Measurements from ENCODE around the gene THAP7. TPM values are rescaled to one million over a fixed set of nuclear protein-coding genes. Genes with fewer than 3 reads are reported as not detected.
A peak's percentile ranks its signal among the peaks of the same experiment; 100 is the strongest.

The THAP7 gene
- total and polyA plus RNA-seq, 9 of the 15 experiments (the other 6 are each of a cell fraction or from before 2014, with no cell fraction given), result 7.9 to 263 (median 84.1) TPM

- TF ChIP-seq, protein P1, sequence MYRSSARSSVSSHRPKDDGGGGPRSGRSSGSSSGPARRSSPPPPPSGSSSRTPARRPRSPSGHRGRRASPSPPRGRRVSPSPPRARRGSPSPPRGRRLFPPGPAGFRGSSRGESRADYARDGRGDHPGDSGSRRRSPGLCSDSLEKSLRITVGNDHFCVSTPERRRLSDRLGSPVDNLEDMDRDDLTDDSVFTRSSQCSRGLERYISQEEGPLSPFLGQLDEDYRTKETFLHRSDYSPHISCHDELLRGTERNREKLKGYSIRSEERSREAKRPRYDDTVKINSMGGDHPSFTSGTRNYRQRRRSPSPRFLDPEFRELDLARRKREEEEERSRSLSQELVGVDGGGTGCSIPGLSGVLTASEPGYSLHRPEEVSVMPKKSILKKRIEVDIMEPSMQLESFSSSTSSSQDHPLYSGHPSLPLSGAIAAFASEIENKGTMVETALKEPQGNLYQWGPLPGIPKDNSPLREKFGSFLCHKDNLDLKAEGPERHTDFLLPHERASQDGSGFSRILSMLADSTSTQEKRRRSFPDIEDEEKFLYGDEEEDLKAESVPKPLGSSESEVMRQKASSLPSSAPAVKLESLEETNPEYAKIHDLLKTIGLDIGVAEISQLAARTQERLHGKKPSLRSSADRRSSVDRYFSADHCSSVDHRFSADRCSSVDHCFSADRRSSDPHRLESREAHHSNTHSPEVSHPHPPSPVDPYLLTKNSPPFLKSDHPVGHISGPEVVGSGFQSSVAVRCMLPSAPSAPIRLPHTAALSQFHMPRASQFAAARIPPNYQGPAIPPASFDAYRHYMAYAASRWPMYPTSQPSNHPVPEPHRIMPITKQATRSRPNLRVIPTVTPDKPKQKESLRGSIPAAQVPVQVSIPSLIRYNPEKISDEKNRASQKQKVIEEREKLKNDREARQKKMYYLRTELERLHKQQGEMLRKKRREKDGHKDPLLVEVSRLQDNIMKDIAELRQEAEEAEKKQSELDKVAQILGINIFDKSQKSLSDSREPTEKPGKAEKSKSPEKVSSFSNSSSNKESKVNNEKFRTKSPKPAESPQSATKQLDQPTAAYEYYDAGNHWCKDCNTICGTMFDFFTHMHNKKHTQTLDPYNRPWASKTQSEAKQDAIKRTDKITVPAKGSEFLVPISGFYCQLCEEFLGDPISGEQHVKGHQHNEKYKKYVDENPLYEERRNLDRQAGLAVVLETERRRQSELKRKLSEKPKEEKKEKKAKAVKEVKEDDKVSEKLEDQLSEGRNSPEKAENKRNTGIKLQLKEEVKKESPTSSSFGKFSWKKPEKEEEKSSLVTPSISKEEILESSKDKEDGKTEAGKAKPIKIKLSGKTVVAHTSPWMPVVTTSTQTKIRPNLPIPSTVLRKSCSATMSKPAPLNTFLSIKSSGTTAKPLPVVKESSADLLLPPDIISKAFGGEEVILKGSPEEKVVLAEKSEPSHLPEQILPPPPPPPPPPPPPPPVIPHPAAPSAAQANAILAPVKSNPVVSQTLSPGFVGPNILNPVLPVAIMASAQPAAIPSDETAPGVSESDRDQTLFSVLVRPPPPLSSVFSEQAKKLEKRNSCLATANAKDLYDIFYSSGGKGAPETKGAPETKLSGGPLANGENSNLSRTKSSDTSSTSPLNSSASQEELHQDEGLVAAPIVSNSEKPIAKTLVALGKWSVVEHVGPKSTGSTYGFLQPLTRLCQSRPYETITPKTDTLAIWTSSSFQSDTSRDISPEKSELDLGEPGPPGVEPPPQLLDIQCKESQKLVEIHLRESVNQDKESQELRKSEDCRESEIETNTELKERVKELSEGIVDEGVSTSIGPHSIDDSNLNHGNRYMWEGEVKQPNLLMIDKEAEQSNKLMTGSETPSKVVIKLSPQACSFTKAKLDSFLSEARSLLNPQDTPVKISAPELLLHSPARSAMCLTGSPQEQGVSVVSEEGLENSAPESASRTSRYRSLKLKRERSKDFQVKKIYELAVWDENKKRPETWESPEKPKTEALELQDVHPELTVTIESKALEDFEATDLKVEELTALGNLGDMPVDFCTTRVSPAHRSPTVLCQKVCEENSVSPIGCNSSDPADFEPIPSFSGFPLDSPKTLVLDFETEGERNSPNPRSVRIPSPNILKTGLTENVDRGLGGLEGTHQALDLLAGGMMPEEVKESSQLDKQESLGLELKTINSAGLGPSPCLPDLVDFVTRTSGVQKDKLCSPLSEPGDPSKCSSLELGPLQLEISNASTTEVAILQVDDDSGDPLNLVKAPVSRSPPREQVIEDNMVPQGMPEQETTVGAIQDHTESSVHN (IDR thresholded peaks at IDR 0.05; ENCODE audit: borderline replicate concordance in 1 of 2, low read depth in 1 of 2), result no peak
- TF ChIP-seq CCAR2 (IDR thresholded peaks at IDR 0.05; ENCODE audit: low read depth, low read length) (no peak), ZHX1 (conservative IDR thresholded peaks at IDR 0.05; ENCODE audit: low read length) (peak; percentile 89; the same call in 1 of the 2 replicates), NCOR1 (IDR thresholded peaks at IDR 0.05) (no peak), EZH2 (IDR thresholded peaks at IDR 0.05; ENCODE audit: borderline replicate concordance, low read depth, low read length) (no peak), CTBP1 (IDR thresholded peaks at IDR 0.05; ENCODE audit: borderline replicate concordance) (no peak), ESRRA (IDR thresholded peaks at IDR 0.05; ENCODE audit: borderline replicate concordance, low read depth) (no peak), FOXP1 (CRISPR knock-in tag; IDR thresholded peaks at IDR 0.05) (no peak), ZNF431 (CRISPR knock-in tag; IDR thresholded peaks at IDR 0.05) (no peak), TRIM28 (IDR thresholded peaks at IDR 0.05) (no peak)
- TF ChIP-seq, protein P2, sequence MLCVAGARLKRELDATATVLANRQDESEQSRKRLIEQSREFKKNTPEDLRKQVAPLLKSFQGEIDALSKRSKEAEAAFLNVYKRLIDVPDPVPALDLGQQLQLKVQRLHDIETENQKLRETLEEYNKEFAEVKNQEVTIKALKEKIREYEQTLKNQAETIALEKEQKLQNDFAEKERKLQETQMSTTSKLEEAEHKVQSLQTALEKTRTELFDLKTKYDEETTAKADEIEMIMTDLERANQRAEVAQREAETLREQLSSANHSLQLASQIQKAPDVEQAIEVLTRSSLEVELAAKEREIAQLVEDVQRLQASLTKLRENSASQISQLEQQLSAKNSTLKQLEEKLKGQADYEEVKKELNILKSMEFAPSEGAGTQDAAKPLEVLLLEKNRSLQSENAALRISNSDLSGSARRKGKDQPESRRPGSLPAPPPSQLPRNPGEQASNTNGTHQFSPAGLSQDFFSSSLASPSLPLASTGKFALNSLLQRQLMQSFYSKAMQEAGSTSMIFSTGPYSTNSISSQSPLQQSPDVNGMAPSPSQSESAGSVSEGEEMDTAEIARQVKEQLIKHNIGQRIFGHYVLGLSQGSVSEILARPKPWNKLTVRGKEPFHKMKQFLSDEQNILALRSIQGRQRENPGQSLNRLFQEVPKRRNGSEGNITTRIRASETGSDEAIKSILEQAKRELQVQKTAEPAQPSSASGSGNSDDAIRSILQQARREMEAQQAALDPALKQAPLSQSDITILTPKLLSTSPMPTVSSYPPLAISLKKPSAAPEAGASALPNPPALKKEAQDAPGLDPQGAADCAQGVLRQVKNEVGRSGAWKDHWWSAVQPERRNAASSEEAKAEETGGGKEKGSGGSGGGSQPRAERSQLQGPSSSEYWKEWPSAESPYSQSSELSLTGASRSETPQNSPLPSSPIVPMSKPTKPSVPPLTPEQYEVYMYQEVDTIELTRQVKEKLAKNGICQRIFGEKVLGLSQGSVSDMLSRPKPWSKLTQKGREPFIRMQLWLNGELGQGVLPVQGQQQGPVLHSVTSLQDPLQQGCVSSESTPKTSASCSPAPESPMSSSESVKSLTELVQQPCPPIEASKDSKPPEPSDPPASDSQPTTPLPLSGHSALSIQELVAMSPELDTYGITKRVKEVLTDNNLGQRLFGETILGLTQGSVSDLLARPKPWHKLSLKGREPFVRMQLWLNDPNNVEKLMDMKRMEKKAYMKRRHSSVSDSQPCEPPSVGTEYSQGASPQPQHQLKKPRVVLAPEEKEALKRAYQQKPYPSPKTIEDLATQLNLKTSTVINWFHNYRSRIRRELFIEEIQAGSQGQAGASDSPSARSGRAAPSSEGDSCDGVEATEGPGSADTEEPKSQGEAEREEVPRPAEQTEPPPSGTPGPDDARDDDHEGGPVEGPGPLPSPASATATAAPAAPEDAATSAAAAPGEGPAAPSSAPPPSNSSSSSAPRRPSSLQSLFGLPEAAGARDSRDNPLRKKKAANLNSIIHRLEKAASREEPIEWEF (CRISPR knock-in tag; IDR thresholded peaks at IDR 0.05), result no peak
Observed at GRCh38 chr22:20981787-20982562, 19.9 kb downstream of the THAP7 start, which contains the start of gene LZTR1 (continued).
